ENCODE data around the gene RCL1. TPM values are rescaled to one million over a fixed set of nuclear protein-coding genes. Genes with fewer than 3 reads are reported as not detected.
"Not testable (repeated sequence)": the region's sequence is repeated elsewhere in the genome, so short reads cannot be mapped to it uniquely, and the experiment has no call there.

The RCL1 gene
- total and polyA plus RNA-seq, 2 of the 13 experiments (the other 11 are each of a cell fraction or from before 2014, with no cell fraction given): 22.3 to 31.6 TPM

DNA sequence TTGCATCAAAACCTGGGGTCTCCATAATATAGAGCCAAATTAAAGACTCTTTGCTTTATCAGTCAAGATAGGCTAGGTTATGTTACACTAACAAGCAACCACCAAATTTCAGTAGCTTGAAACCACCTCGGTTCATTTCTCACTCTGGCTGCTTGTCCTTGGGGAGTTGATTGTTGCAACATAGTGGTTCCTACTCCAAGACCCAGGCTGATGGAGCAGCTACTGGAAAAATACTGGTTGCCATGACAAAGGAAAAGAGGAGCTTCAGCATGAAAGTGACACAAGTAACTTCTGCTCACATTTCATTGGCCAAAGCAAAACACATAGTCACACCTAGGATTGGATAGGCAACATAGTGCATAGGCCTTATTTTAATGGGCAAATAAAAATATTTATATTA, 18.5 kb upstream of the RCL1 start:
- WGBS (ENCODE audit: low lambda C conversion rate): 17% methylated on average over 1 of the region's 1 CpG
- Histone ChIP-seq H3K4me2 (ENCODE audit: low read depth, low read length) (no peak overlapping the region), H3K79me2 (ENCODE audit: insufficient read depth, low read length) (no peaks in the 10 kb centered on the region), H3K27me3 (ENCODE audit: control insufficient read depth in 1 of 2, insufficient read depth in 2 of 2, low read length in 2 of 2) (no peaks in the 10 kb centered on the region), H3K4me3 (replicated peaks in 1 of 3; ENCODE audit: insufficient read depth in 1 of 3, low read depth in 2 of 3, low read length in 3 of 3) (no peak overlapping the region), H3K27ac (ENCODE audit: extremely low read length, insufficient read depth, low read length) (no peak overlapping the region), H3K9me3 (ENCODE audit: low read length) (no peaks in the 10 kb centered on the region), H3K4me1 (ENCODE audit: insufficient read depth, low read length) (peaks cover 7% of the 10 kb centered on the region; the same call in 1 of the 2 replicates), H3K36me3 (replicated peaks in 1 of 2; ENCODE audit: control insufficient read depth in 1 of 2, insufficient read depth in 2 of 2, low read length in 2 of 2) (no peaks in the 10 kb centered on the region), H4K20me1 (ENCODE audit: insufficient read depth, low read length) (no peaks in the 10 kb centered on the region), H3K9ac (ENCODE audit: insufficient read depth, low read depth, low read length) (no peak overlapping the region), H2AFZ (ENCODE audit: low read length) (no peak overlapping the region)
- ATAC-seq (no peak), FAIRE-seq (no peak), DNase-seq (ENCODE audit: low spot score) (no peak)
- ChIA-PET POLR2A (no interaction called here), CTCF (ENCODE audit: low intra/inter-chr PET ratio, low total read pairs) (no interaction called here)
- in situ Hi-C loops (cut with HindIII; ENCODE audit: extremely low pct_ligation_motif_present, low pct_unique_long_range_greater_than_20kb) (loop anchor here (25.0 kb wide), 2 partner anchors 663 to 813 kb away; partner anchors contain the start of gene PLGRKT), intact Hi-C loops (cut with micrococcal nuclease; ENCODE audit: unreplicated experiment) (no loop called here)
- BruUV-seq (replicated peaks): no TSS peak
- TF ChIP-seq CEBPB (IDR thresholded peaks at IDR 0.05; ENCODE audit: borderline replicate concordance, low read depth, low read length) (peak; percentile 43; the same call in 1 of the 2 replicates), HNRNPK (IDR thresholded peaks at IDR 0.05; ENCODE audit: low read depth, low read length, poor library complexity, severe bottlenecking) (no peak), HES4 (CRISPR knock-in tag; IDR thresholded peaks at IDR 0.05; ENCODE audit: borderline replicate concordance) (no peak)
- TF ChIP-seq, protein P1, sequence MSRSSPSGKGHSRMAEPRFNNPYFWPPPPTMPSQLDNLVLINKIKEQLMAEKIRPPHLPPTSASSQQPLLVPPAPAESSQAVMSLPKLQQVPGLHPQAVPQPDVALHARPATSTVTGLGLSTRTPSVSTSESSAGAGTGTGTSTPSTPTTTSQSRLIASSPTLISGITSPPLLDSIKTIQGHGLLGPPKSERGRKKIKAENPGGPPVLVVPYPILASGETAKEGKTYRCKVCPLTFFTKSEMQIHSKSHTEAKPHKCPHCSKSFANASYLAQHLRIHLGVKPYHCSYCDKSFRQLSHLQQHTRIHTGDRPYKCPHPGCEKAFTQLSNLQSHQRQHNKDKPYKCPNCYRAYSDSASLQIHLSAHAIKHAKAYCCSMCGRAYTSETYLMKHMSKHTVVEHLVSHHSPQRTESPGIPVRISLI (CRISPR knock-in tag; IDR thresholded peaks at IDR 0.05; ENCODE audit: borderline replicate concordance): no peak

DNA sequence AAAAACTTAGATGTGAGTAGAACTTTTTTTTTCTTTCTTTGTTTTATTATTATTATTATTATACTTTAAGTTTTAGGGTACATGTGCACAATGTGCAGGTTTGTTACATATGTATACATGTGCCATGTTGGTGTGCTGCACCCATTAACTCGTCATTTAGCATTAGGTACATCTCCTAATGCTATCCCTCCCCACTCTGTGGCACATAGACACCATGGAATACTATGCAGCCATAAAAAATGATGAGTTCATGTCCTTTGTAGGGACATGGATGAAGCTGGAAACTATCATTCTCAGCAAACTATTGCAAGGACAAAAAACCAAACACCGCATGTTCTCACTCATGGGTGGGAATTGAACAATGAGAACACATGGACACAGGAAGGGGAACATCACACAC, 17.8 kb upstream of the RCL1 start:
- H2AFZ ChIP-seq (ENCODE audit: low read length); H3K36me3 ChIP-seq (replicated peaks in 1 of 2; ENCODE audit: control insufficient read depth in 1 of 2, insufficient read depth in 2 of 2, low read length in 2 of 2); DNase-seq (ENCODE audit: low spot score); H3K4me1 ChIP-seq (ENCODE audit: insufficient read depth, low read length); H3K4me2 ChIP-seq (ENCODE audit: low read depth, low read length); intact Hi-C loops (cut with micrococcal nuclease; ENCODE audit: unreplicated experiment); FAIRE-seq; POLR2A ChIA-PET; H3K9me3 ChIP-seq (ENCODE audit: low read length); H4K20me1 ChIP-seq (ENCODE audit: insufficient read depth, low read length); CTCF ChIA-PET (ENCODE audit: low intra/inter-chr PET ratio, low total read pairs); BruUV-seq (replicated peaks); H3K27ac ChIP-seq (ENCODE audit: extremely low read length, insufficient read depth, low read length); H3K79me2 ChIP-seq (ENCODE audit: insufficient read depth, low read length); H3K9ac ChIP-seq (ENCODE audit: insufficient read depth, low read depth, low read length); H3K27me3 ChIP-seq (ENCODE audit: control insufficient read depth in 1 of 2, insufficient read depth in 2 of 2, low read length in 2 of 2); ATAC-seq; H3K4me3 ChIP-seq (replicated peaks in 1 of 3; ENCODE audit: insufficient read depth in 1 of 3, low read depth in 2 of 3, low read length in 3 of 3): not testable (repeated sequence)
- WGBS (ENCODE audit: low lambda C conversion rate): 55% methylated on average over 2 of the region's 2 CpGs
- in situ Hi-C loops (cut with HindIII; ENCODE audit: extremely low pct_ligation_motif_present, low pct_unique_long_range_greater_than_20kb): loop anchor here (25.0 kb wide), 2 partner anchors 662 to 812 kb away; partner anchors contain the start of gene PLGRKT

Measured in HepG2 (cell line).